SK-N-SH (cell line): ENCODE measurements around the gene CREB3L1. TPM values are rescaled to one million over a fixed set of nuclear protein-coding genes. Genes with fewer than 3 reads are reported as not detected.
A peak's percentile ranks its signal among the peaks of the same experiment; 100 is the strongest.

ENCODE experiments used
- CTCF ChIA-PET: fragments of 300-600, 350-600 bp; formaldehyde crosslinking; extraction: SDS; loops from one replicate; lab custom pipeline; 2021; lab: Yijun Ruan, JAX
- POLR2A ChIA-PET: fragments of 350-600 bp; sonication (Branson Sonifier 250); formaldehyde crosslinking; extraction: SDS; loops from one replicate; lab custom pipeline; 2020; ENCODE audit warnings: antibody characterized with exemption, inconsistent platforms; lab: Yijun Ruan, JAX
- DNase-seq: peaks from one replicate; pipeline ENCODE4 v3.0.0; 2012
- H2AFZ ChIP-seq: fragments of 200-600 bp; sonication (generic); 2 replicates; pipeline ENCODE4 v1.8.1; 2016; ENCODE audit warnings: antibody characterized with exemption, mild to moderate bottlenecking, low read depth
- H3F3A ChIP-seq: fragments of 200-600 bp; sonication (generic); replicated peaks from 2 replicates; pipeline ENCODE3; 2016; ENCODE audit warnings: antibody characterized with exemption, mild to moderate bottlenecking; ENCODE audit not compliant: insufficient read depth
- H3K27ac ChIP-seq, 2 experiments: fragments of 200-500 bp in 1 of 2; fragments of 200-600 bp in 1 of 2; sonication (Bioruptor generic) in 1 of 2; sonication (generic), shearing (Covaris generic) in 1 of 2; 2 replicates each; pipeline versions ENCODE4 v1.5.1 to v1.6.1; 2014 to 2016; ENCODE audit warnings: low read depth in 2 of 2, inconsistent platforms in 1 of 2, low read length in 1 of 2, mild to moderate bottlenecking in 1 of 2, mixed read lengths in 1 of 2
- H3K27me3 ChIP-seq: fragments of 200-600 bp; sonication (generic), shearing (Covaris generic); 2 replicates; pipeline ENCODE4 v1.6.1; 2016; ENCODE audit warnings: mixed run types; ENCODE audit not compliant: insufficient read depth
- H3K36me3 ChIP-seq, 2 experiments: fragments of 200-500 bp in 1 of 2; fragments of 200-600 bp in 1 of 2; sonication (Bioruptor generic) in 1 of 2; sonication (generic) in 1 of 2; replicated peaks in 1 of 2; 2 replicates each; pipeline versions ENCODE3 to v1.5.1; 2014 to 2016; ENCODE audit warnings: low read length in 1 of 2, mild to moderate bottlenecking in 1 of 2; ENCODE audit not compliant: insufficient read depth in 2 of 2, control insufficient read depth in 1 of 2
- H3K4me1 ChIP-seq, 2 experiments: fragments of 200-500 bp in 1 of 2; fragments of 200-600 bp in 1 of 2; sonication (Bioruptor generic) in 1 of 2; sonication (generic), shearing (Covaris generic) in 1 of 2; 2 replicates each; pipeline versions ENCODE4 v1.5.1 to v1.6.1; 2014 to 2016; ENCODE audit warnings: low read depth in 1 of 2, low read length in 1 of 2, mixed run types in 1 of 2; ENCODE audit not compliant: insufficient read depth in 2 of 2, control insufficient read depth in 1 of 2
- H3K4me2 ChIP-seq: fragments of 200-600 bp; sonication (generic), shearing (Covaris generic); 2 replicates; pipeline ENCODE4 v1.6.1; 2017; ENCODE audit warnings: mixed run types
- H3K4me3 ChIP-seq, 2 experiments: fragments of 200-500 bp in 1 of 2; fragments of 200-600 bp in 1 of 2; sonication (Bioruptor generic) in 1 of 2; sonication (generic), shearing (Covaris generic) in 1 of 2; 2 replicates each; pipeline versions ENCODE4 v1.5.1 to v1.8.1; 2014 to 2016; ENCODE audit warnings: low read depth in 2 of 2, inconsistent platforms in 1 of 2, low read length in 1 of 2, mild to moderate bottlenecking in 1 of 2, mixed read lengths in 1 of 2, moderate library complexity in 1 of 2
- H3K79me2 ChIP-seq: fragments of 200-600 bp; sonication (generic); 2 replicates; pipeline ENCODE4 v1.8.1; 2017; ENCODE audit warnings: mild to moderate bottlenecking; ENCODE audit not compliant: insufficient read depth
- H3K9ac ChIP-seq: fragments of 200-600 bp; sonication (generic); 2 replicates; pipeline ENCODE4 v1.6.1; 2017; ENCODE audit warnings: mixed run types
- H3K9me2 ChIP-seq: fragments of 200-600 bp; sonication (generic); 2 replicates; pipeline ENCODE4 v1.6.1; 2017; ENCODE audit warnings: mixed run types
- H3K9me3 ChIP-seq: fragments of 200-600 bp; sonication (generic); 2 replicates; pipeline ENCODE4 v1.6.1; 2017; ENCODE audit warnings: mixed run types, mild to moderate bottlenecking, moderate library complexity
- H4K20me1 ChIP-seq: fragments of 200-600 bp; sonication (generic); 2 replicates; pipeline ENCODE4 v1.6.1; 2017; ENCODE audit warnings: mild to moderate bottlenecking, mixed run types; ENCODE audit not compliant: insufficient read depth
- ELF1 ChIP-seq: IDR thresholded peaks from 2 replicates; pipeline ENCODE4 v1.4.0; 2012
- FOSL2 ChIP-seq: IDR thresholded peaks from 2 replicates; pipeline ENCODE4 v1.4.0; 2012; ENCODE audit warnings: low read depth, mild to moderate bottlenecking, moderate library complexity, borderline replicate concordance
- FOXJ3 ChIP-seq: sonication (generic); formaldehyde crosslinking; IDR thresholded peaks from 2 replicates; pipeline ENCODE4 v1.5.1; 2020; ENCODE audit warnings: mild to moderate bottlenecking, missing genetic modification reagents
- MAX ChIP-seq: IDR thresholded peaks from 2 replicates; pipeline ENCODE4 v1.4.0; 2012; ENCODE audit warnings: low read depth
- MXI1 ChIP-seq: IDR thresholded peaks from 2 replicates; pipeline ENCODE4 v1.6.1; 2012; ENCODE audit warnings: mild to moderate bottlenecking, low read depth, low read length, improper control_type of control experiment
- NFIC ChIP-seq: IDR thresholded peaks from 2 replicates; pipeline ENCODE4 v1.4.0; 2012; ENCODE audit warnings: borderline replicate concordance
- PBX3 ChIP-seq: IDR thresholded peaks from 2 replicates; pipeline ENCODE4; 2012
- RAD21 ChIP-seq: IDR thresholded peaks from 2 replicates; pipeline ENCODE4 v1.6.1; 2012; ENCODE audit warnings: mild to moderate bottlenecking, low read length
- REST ChIP-seq: IDR thresholded peaks from 2 replicates; pipeline ENCODE4 v1.6.1; 2012; ENCODE audit warnings: mild to moderate bottlenecking, low read depth, low read length, moderate library complexity
- SIN3A ChIP-seq: IDR thresholded peaks from 2 replicates; pipeline ENCODE4 v1.6.1; 2012; ENCODE audit warnings: low read depth, mild to moderate bottlenecking, low read length, moderate library complexity, borderline replicate concordance
- SMC3 ChIP-seq: IDR thresholded peaks from 2 replicates; pipeline ENCODE4 v1.6.1; 2012; ENCODE audit warnings: low read depth, low read length, improper control_type of control experiment
- TAF1 ChIP-seq: IDR thresholded peaks from 2 replicates; pipeline ENCODE4 v1.6.1; 2012; ENCODE audit warnings: low read depth, mild to moderate bottlenecking, low read length, moderate library complexity, borderline replicate concordance
- TCF12 ChIP-seq: IDR thresholded peaks from 2 replicates; pipeline ENCODE4 v1.4.0; 2012
- YY1 ChIP-seq: IDR thresholded peaks from 2 replicates; pipeline ENCODE4 v1.4.0; 2012; ENCODE audit warnings: low read depth, mild to moderate bottlenecking
- ZBTB33 ChIP-seq: IDR thresholded peaks from 2 replicates; pipeline ENCODE4 v1.4.0; 2012; ENCODE audit warnings: low read depth, borderline replicate concordance
- WGBS: methylation state at CpG from one replicate; pipeline ENCODE4 v1.1.6; 2017; ENCODE audit warnings: low lambda C conversion rate; 5-methylcytosine and 5-hydroxymethylcytosine counted together
- polyA plus RNA-seq, 3 experiments: library from polyadenylated mRNA; depleted of rRNA; stranded (reverse); fragments of >200 nt; gene quantifications; 2 replicates each; pipeline ENCODE4 v1.2.3, GENCODE V29; 2012
- TF ChIP-seq, protein P1 (sequence below): fragments of 200-600 bp; sonication (generic); IDR thresholded peaks from 2 replicates; pipeline ENCODE4 v1.6.1; 2017; ENCODE audit warnings: antibody characterized with exemption, mild to moderate bottlenecking, moderate library complexity

Gene CREB3L1
- polyA plus RNA-seq, 1 of the 3 experiments (the other 2 are of a cell fraction), result 14.0 TPM

GRCh38 chr11:46277313-46277621 is 195 bp upstream of the CREB3L1 start:
- peaks cover 14% of the 10 kb centered on the region for H3F3A ChIP-seq
- peaks cover 0 to 7% of the 10 kb centered on the region in 2 experiments for H3K36me3 ChIP-seq
- H3K27ac ChIP-seq, result peak overlapping the region in 1 of 2 experiments; percentile 84; a peak in 2 of 4 replicates
- ChIA-PET CTCF (interaction anchor here (0.8 to 5.4 kb wide), 9 partner anchors 12 to 38 kb away, joined by 3 to 36 read pairs (median 6); no protein-coding TSS in a partner anchor), POLR2A (interaction anchor here (1.4 kb wide), 1 partner anchor 34 kb away, joined by 8 read pairs; no protein-coding TSS in a partner anchor)
- peaks cover 48% of the 10 kb centered on the region for H3K79me2 ChIP-seq
- WGBS, result 22% methylated on average over 8 of the region's 8 CpGs
- peak overlapping the region; percentile 76 to 87 for H3K4me3 ChIP-seq
- TF ChIP-seq MAX (peak; percentile 44; the same call in 1 of the 2 replicates), FOSL2 (no peak)
- H4K20me1 ChIP-seq, result peaks cover 24% of the 10 kb centered on the region
- H3K9me2 ChIP-seq, result no peaks in the 10 kb centered on the region
- H3K9me3 ChIP-seq, result no peaks in the 10 kb centered on the region
- peak overlapping the region; percentile 88 for H3K4me2 ChIP-seq
- H3K27me3 ChIP-seq, result no peaks in the 10 kb centered on the region
- DNase-seq, result no peak
- peak overlapping the region; percentile 53; the same call in 1 of the 2 replicates for H2AFZ ChIP-seq
- peak overlapping the region; percentile 95 for H3K9ac ChIP-seq
- H3K4me1 ChIP-seq, result peaks cover 30 to 45% of the 10 kb centered on the region in 2 experiments

DNA sequence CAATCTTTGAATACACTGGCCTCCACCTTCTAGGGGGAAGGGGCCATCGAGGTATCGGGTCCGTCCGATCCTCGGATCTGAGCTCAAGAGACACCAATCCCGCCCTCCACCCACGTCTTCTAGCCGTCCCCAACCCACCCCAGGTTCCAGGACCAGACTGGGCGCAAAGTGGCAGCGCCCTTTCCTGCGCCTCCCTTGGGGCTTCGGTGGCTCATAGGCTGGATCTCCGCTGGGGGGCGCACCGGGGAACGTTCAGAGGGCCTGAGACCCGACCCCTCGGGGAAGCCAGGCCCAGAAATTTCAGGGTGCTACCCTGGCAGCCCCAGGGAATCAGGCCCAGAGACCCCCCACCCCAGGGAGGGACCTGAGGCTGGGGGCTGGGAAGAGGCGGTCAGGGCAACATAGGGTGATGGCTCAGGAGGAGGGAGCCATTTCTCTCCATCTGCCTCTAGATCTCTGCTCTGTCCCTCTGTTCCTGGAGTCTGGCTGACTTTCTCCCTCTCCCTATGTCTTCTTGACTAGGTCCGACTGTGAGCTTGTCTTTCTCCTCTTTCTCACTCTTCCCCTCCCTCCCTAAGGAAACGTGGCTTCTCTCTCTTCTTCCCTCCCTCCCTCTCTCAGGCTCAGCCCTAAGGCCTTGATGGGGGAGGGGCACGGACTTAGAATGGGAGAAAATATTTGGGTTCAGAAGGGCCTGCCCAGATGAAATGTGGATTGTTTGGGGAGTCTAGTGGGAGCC is 1.1 kb downstream of the CREB3L1 start:
- Histone ChIP-seq H3K4me1 (peaks cover 26 to 33% of the 10 kb centered on the region in 2 experiments), H3K9me3 (no peaks in the 10 kb centered on the region), H3K79me2 (peaks cover 61% of the 10 kb centered on the region), H3K27ac (peak overlapping the region; percentile 8 to 84; a peak in 3 of 4 replicates), H3K9ac (peak overlapping the region; percentile 95), H2AFZ (peak overlapping the region; percentile 59), H3K4me2 (peak overlapping the region; percentile 88), H3F3A (peaks cover 5% of the 10 kb centered on the region), H3K36me3 (peaks cover 0 to 12% of the 10 kb centered on the region in 2 experiments), H3K4me3 (peak overlapping the region; percentile 76 to 87), H4K20me1 (peaks cover 35% of the 10 kb centered on the region), H3K9me2 (no peaks in the 10 kb centered on the region), H3K27me3 (no peaks in the 10 kb centered on the region)
- DNase-seq, result peak; percentile 77
- POLR2A ChIA-PET, result interaction anchor here (1.0 to 1.4 kb wide), 2 partner anchors 35 kb away, joined by 6 to 8 read pairs; no protein-coding TSS in a partner anchor
- CTCF ChIA-PET, result interaction anchor here (0.7 to 5.4 kb wide), 12 partner anchors 11 to 39 kb away, joined by 3 to 36 read pairs (median 6); no protein-coding TSS in a partner anchor
- TF ChIP-seq, protein P1, sequence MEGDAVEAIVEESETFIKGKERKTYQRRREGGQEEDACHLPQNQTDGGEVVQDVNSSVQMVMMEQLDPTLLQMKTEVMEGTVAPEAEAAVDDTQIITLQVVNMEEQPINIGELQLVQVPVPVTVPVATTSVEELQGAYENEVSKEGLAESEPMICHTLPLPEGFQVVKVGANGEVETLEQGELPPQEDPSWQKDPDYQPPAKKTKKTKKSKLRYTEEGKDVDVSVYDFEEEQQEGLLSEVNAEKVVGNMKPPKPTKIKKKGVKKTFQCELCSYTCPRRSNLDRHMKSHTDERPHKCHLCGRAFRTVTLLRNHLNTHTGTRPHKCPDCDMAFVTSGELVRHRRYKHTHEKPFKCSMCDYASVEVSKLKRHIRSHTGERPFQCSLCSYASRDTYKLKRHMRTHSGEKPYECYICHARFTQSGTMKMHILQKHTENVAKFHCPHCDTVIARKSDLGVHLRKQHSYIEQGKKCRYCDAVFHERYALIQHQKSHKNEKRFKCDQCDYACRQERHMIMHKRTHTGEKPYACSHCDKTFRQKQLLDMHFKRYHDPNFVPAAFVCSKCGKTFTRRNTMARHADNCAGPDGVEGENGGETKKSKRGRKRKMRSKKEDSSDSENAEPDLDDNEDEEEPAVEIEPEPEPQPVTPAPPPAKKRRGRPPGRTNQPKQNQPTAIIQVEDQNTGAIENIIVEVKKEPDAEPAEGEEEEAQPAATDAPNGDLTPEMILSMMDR, result peak; percentile 84
- no peak for TF ChIP-seq TCF12
- TF ChIP-seq TAF1, result 0 out of 2 replicates have a peak, but pooled peaks have one; percentile 13
- peak; percentile 26; the same call in 1 of the 2 replicates for TF ChIP-seq RAD21
- no peak for TF ChIP-seq PBX3
- TF ChIP-seq NFIC, result no peak
- peak; percentile 48 for TF ChIP-seq SMC3
- TF ChIP-seq FOSL2, result no peak
- peak; percentile 54; the same call in 1 of the 2 replicates for TF ChIP-seq YY1
- 0 out of 2 replicates have a peak, but pooled peaks have one; percentile 1 for TF ChIP-seq SIN3A
- TF ChIP-seq MXI1, result no peak
- no peak for TF ChIP-seq REST
- no peak for TF ChIP-seq ZBTB33
- TF ChIP-seq FOXJ3 (CRISPR knock-in tag), result no peak
- TF ChIP-seq ELF1, result no peak
- WGBS, result 16% methylated on average over 3 of the region's 22 CpGs
